GM18868 (cell line): Measurements from ENCODE around the gene ANKH.

Source experiments
- ATAC-seq: cut with Tn5 transposase; IDR thresholded peaks from one replicate; pipeline ENCODE4 v1.9.1; 2021; ENCODE audit warnings: mild to moderate bottlenecking, moderate library complexity; ENCODE audit not compliant: unreplicated experiment

ANKH gene

DNA sequence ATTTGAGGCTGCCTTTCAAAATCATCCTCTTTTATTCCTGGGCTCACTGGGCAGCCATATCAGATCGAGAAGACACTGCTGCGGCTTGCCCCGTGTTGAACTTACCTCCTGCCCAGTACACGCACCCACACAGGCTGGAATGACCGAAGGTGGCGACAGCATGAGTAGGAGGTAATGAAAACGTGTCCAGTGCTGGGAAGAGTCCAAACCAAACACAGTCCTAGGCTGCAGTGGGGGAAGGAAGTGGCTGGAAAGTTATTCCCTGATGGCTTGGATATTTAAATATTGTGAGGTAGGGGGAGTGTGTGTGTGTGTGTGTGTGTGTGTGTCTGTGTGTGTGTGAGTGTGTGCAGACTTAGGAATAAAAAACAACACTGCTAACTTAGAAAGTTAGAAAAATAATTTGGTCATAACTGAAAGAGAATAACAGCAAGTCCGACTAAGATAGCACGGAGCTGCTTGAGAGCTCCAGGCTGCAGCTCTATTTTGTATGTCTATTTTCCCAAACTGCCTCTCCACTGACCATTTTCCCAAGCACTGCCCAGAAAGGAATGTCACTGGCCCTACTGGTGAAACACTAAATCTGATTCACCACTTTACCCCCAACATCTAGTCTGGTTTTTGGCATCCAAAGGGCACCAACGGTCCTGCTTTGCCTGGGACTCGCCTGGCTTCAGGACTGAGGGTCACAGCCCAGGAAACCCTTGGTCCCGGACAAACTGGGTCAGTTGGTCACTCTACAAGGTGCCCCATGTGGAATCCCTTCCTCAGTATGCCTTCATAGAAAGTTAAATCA lies 41.2 kb downstream of the ANKH start:
- peak; percentile 9 for ATAC-seq

DNA sequence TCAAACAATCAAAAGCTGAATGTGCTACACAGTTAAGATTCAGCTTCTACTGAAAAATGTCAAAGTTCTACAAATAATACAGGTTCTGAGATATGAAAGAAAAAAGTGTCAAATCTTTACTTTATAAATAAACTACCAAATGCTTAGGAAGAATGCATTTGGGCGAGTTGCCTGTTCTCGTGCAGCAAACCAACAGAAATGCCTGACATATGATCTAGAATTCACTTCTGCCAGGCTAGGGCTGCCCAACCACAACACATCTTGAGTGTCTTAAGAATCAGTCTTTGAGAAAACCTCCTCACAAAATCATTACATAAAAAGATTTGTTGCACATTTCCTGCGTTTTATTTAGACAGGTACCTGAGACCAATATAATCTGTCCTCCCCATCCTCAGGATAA lies 42.2 kb downstream of the ANKH start:
- ATAC-seq, result no peak

DNA sequence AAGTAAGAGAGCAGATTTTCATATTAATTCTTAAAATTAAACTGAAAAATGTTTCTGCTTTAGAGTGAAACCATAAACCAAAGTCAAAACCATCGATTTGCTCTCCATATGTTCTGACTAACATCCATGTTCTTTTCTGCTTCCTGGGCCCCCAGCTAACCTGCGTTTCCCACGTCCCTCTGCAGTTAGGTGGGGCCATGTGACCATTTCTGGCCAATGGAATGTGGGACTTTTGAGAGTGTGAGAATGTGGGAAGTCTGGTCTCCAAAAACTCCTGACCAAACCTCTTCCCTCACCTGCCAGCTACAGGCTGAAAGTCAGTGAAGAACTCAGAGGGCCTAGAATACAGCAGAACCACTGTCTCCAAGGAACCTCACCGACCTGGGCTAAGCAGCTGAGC lies 44.9 kb downstream of the ANKH start:
- ATAC-seq, result no peak

DNA sequence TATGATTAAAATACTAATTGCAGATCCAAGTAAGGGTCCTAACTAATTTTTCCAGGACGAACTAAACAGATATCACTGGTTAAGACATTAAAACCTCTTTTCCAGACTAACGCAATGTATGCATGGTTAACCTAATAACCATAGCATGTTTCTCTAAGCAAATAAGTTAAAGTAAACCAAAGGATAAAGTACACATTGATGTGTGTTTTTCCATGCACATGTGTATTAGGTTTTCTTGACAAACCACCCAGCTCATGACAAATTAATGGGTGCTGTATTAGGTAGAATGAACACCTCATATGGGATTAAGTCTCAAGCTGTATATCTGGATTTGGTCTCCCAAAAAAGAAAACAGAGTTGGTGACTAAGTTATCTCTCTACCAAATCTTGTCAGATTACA lies 45.6 kb downstream of the ANKH start:
- ATAC-seq, result no peak

DNA sequence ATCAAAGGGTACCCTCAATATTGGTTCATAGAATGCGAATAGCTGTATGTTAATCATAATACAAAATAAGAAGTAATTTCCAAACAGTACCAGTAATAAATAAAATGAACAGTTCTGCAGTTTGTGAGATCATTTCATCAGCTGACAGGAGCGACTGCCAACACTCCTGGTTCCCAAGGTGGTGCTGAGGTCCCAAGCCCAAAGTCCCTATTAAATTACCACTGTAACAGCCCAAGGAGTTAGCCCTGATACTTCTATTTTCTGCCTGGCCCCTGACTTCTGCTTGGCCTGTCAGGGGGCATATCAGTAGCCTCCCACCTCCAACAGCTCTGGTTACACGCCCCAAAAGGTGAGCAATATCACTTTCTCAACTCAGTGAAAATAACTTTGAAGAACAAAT lies 47.1 kb downstream of the ANKH start:
- peak; percentile 44 for ATAC-seq

DNA sequence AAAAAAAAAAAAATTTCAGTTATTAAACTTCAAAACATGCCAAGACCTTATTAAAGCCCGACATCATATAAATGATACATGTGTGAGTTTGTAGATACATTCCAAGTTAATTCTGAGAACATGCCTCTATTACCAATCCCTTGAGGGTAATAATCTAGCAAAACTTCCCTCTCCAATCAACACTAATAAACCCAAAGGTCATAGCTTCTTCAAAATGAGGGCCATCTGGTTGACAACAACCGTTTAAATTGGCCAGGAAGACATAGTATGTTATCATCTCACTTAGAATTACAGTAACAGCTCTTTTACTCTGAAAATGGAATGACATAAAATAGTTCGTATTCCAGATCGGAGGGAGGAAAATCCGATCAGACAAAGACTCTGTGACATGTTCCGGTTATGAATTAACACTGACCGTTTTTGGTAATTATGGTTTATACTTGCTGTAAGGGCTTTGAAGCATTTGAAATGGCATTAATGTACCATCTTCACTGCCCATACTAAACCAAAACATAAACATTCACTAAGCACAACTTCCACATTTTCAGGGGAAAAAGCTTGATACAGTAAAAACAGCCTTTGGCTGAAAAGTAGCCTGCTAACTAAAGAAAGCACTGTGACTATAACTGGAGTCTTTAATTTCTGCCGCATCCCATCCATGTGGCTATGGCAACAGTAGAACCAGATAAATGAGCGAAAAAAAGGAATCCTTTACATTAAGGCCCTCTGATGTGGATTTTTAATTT lies 50.3 kb downstream of the ANKH start:
- no peak for ATAC-seq

DNA sequence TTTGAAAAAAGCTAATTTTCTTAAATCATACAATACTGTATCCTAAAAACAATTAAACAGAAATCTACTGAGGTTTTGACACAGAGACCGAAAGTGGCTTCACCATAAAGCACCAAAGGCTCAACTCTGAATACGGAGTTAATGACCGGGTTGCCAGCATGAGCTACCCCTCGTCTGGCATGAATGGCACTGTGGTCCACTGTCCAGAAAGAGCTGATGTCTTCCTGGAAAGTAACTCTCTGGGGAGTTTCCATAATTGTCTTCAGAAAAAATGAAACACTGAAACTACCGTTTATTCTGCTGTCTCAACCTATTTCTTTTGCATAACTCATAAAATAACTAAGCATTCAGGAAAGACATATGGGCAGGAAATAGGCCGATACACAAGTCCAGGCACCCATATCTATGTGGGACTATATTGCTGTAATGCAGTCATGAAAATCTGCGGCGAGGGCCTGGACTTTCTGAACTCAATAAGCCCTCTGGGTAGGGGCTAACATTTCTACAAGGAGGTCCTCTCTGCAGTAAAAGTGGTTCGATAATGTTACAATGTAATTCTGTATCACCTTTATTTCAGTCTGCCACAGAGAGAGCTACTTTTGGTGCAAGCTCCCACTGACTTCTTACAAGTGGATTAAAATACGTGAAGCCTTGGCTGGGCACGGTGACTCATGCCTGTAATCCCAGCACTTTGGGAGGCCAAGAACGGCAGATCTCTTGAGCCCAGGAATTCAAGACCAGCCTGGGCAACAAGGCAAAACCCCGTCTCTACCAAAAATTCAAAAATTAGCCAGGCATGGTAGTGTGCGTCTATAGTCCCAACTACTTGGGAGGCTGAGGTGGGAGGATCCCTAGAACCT lies 52.4 kb downstream of the ANKH start:
- ATAC-seq, result peak; percentile 45

DNA sequence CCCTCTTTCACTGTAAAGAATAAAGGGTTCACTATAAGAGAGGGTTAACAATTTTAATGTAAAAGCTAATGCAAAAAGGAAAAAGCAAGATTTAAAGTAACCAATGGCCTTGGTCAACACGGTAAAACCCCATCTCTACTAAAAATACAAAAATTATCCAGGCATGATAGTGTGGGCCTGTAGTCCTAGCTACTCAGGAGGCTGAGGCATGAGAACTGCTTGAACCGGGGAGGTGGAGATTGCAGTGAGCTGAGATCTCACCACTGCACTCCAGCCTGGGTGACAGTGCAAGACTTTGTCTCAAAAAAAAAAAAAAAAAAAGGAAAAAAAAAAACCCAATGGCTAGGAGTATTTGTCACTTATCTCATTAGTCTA lies 53.8 kb downstream of the ANKH start:
- peak; percentile 34 for ATAC-seq

DNA sequence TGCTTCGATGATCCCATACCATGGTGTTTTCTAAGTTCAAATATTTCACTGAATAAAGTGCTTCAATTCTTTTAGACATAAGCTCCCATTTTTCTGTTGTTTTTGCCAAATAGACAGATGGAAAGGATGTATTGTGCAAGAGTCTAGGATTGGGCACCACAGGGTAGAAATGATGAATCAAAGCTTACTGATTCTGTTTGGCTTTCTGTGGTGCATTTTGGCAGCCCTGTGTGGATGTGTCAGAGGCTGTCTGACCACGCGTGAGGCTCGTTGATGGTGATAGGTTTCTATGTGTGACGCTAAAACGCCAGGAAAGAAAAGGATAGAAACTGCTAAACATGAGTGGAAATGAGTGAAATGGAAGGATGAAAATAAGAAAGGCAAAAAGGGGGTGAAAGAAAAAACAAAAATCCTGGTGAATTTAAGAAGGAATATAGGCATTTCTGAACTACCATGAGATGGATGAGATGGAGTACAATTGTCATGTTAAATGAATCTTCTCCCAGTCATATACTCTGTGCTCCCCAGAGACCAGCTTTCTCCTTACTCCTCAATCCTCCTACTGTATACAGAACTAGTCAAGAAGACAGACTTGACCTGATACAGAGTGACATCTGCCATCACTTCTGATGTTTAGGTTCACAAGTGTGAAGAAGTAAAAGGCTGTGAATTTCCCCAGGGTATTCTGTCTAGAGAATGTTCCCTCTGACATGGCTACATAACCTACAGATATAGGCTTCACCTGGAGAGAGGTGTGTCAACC lies 54.4 kb downstream of the ANKH start:
- peak; percentile 43 for ATAC-seq

DNA sequence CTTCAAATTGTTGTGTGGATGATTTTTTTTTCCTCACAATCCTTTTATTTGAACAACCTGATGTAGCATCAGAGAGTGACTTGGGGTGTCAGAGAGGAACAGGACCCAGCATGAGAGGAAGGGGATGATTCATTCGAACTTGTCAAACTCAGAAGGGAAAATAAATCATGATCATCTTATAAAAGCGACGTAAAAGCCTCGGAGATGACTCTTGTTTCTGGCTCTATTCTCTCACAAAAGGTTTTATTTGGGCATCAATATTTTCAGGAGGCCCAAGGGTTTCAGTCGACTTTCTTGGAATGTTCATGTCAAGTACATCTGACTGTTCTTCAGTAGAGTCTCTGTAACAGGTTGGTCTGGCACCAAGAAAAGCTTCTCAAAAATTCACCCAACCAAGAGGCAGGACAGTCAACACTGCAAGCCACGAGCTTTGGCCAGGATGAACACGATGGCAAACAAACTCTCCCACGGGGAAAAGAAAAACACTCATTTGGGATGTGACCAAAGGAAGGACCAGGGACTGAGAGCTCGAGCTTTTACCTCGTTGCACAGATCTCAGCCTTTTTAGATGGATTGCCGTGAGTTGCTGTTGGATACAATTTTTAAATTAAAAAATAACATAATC lies 55.1 kb downstream of the ANKH start:
- no peak for ATAC-seq

DNA sequence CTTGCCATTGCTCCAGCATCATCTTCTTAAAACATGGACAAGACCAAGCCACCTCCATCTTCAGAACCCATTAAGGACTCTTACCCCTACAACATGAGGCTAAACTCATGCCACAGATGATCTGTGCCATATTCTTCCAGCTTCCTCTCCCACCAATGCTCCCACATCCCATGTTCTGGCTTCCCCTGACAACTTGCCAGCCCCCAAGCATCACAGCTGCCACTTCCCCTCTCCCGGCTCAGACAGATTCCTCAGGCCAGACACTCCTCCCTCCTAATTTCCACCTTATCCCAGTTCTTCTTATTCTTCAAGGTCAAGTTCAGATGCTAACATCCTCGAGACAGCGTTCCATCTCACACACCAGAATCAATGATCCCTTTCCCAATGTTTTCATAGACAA lies 57.8 kb downstream of the ANKH start:
- no peak for ATAC-seq

DNA sequence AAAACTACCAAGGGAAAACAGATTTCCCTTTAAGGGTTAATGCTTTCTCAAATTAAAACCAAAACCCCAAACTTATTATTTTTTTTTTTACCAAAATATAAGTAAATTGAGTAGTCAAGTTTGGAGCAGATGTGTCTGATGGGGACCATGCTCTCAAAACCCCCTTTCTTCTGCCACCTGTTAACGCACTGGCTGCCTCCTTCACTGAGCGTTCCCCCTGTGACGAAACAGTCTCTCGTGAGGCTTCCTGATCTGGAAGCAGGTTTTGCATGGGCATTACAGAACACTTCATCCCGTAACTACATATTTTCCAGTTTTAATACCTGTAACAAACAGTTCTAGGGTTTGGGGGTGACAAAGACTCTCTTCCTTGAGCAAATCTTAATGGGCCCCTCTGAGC lies 59.4 kb downstream of the ANKH start:
- no peak for ATAC-seq

DNA sequence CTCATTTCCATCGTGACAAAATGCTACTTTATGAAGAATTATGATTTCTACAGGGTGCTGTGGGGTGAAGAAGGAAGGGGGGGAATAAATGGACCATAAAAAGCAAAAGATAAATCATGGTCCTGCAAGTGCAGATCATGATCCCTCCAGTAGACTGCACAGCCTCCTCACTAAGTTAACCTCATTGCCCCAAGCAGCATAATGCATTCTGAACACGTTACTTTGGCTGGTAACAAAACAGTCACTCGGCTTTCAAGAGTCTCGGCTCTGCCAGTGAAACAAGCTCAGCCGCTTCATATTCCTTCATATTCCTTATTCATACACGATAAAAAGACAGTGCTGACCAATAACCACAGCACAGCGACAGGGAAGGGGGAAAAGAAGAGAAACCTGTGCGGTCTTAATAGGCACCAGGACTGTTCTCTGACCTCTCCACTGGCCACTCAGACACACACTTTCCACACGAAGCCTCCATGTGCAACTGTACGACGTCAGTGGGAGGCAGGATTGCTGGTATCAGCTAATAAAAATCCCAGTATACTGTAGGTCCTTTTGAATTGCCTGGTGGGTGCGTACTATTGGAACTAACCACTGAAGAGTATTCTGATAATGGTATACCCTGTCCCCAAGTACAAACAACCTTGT lies 60.5 kb downstream of the ANKH start:
- ATAC-seq, result no peak

DNA sequence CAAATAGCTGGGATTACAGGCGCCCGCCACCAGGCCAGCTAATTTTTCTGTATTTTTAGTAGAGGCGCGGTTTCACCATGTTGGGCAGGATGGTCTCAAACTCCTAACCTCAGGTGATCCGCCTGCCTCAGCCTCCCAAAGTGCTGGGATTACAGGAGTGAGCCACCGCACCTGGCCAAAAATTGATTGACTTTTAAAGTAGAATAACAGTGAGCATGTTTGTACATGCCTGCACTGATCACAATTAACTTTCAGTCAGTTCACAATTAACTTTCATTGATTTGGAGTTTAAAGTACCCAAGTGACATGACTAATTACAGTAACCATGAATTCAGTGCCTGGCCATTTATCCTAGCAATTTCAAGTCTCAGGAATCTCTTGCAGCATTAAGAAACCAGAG lies 61.3 kb downstream of the ANKH start:
- ATAC-seq, result no peak

DNA sequence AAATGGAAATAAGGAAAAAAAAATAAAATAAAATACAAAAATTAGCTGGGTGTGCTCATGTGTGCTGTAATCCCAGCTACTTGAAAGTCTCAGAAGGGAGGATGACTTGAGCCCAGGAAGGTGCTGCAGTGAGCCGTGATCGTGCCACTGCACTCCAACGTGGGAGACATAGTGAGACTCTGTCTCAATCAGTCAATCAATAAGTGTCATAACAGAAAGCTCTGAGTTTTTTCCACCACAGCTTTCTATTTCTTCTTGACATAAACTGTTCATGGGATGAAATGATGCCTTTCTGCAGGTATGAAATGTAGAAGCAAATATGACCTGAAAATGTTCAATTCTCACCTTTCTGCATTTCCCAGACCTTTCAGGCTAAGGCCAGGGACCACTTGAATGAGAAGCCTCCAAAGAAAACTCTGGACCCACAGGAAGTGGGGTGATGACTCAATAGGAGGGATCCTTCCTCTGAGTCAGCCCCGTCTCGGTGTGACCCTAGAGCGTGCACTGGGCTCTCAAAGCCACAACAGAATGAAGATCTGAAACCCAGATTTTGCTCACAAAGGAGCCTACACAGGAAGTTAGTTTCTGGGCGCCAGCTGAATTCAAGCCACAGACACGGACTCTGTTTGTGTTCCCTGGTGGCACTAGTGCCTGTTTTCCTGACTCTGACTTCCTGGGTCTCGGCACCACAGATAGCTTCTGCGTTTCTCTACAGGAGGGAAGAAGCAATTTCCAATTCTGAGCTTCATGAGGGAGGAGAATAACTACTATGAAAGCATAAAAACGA lies 62.0 kb downstream of the ANKH start:
- peak; percentile 98 for ATAC-seq

DNA sequence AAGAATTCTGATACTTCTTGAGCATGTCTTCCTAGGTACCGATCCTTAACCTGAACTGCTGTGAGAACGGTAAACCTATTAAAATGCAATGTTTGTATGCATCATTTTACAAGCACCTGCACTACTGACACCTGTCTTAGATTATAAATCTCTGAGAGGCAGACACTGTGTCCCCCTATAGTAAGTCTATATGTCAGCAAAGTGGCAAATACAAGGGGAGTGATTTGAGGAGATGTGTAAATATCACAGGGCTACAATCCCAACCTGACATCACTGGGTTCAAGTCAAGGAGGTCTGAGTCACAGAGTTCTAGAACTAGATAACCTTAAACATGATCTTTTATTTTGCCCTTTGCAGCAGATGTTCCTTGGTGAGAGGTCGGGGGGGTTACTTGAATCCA lies 64.1 kb downstream of the ANKH start:
- no peak for ATAC-seq

DNA sequence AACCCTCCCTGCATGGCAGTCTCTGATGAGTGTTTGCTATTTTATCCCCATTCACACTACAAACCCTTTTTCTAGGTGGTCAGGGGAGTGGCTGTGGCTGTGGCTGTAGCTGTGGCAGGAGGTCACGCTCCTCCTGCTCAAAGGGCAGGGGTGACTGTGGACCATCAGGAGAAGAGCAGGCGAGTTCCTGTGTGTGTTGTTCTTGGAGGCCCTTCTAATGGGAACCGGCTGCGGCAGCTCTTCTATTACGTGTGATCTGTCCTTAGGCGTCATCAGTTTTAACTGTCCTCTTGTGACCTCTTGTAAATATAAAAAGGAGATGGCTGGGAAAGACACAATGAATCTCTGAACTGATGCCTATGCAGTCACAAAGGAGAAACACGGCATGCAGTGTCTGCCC lies 65.1 kb downstream of the ANKH start:
- ATAC-seq, result no peak

DNA sequence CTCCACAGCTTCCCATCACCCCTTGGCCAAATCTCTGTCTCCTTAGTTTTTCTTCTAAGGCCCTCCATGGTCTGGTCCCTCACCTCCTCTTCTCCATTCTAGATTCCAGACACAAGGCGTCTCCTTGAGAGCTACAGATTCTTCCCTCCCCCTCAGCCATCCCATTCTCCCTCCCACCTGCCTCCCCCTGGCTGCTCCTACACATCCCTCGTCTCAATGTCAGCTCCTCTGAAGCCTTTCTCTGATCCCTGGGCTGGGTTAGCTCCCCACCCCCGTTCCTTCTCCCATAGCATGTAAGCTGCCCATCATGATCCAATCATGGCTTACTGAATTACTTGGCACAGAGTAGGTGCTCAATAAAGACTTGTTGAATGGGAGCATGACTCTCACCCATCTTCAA lies 69.0 kb downstream of the ANKH start:
- no peak for ATAC-seq

DNA sequence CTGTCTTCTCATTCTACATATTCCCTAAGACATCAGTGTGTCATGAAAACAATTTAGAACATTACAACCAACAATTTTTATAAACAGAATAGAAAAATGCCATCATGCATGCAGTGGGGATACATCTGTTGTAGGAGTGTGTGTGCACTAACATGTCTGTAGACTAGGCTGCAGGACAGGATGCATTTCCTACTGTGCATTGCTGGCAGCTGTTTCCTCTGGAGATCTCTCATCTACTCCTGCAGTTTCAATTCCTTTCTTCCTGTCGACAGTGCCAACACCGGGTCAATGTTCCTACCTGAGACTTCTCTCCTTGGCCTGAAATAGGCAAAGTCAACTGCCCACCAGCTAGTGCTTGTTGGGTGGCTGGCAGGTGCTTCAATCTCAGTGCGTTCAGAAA lies 69.8 kb downstream of the ANKH start:
- ATAC-seq, result no peak
